ENCODE measurements around the gene FOXP1.

DNA sequence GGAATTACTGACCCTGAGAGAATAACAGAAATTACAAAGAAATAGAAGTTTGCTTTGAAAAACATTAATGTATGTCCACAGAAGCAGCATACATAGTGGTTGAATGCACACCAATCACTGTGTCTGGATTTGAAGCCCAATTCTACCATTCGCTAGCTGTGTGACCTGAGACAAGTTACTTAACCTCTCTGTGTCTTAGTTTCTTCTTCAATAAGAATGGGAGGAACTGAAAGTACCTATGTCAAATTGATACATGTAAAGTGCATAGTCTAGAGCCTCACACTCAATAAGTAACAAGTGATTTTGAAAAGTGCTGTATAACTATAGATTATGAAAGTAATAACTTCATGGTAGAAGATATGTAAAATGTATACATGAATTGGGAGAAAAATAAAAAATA, 457.8 kb downstream of the FOXP1 start:
- no peak for TF ChIP-seq EZH2 (IDR thresholded peaks at IDR 0.05; ENCODE audit: insufficient read depth, low read length)
- TF ChIP-seq, protein P1, sequence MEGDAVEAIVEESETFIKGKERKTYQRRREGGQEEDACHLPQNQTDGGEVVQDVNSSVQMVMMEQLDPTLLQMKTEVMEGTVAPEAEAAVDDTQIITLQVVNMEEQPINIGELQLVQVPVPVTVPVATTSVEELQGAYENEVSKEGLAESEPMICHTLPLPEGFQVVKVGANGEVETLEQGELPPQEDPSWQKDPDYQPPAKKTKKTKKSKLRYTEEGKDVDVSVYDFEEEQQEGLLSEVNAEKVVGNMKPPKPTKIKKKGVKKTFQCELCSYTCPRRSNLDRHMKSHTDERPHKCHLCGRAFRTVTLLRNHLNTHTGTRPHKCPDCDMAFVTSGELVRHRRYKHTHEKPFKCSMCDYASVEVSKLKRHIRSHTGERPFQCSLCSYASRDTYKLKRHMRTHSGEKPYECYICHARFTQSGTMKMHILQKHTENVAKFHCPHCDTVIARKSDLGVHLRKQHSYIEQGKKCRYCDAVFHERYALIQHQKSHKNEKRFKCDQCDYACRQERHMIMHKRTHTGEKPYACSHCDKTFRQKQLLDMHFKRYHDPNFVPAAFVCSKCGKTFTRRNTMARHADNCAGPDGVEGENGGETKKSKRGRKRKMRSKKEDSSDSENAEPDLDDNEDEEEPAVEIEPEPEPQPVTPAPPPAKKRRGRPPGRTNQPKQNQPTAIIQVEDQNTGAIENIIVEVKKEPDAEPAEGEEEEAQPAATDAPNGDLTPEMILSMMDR (IDR thresholded peaks at IDR 0.05; ENCODE audit: insufficient read depth, low read depth, low read length) = no peak

All from astrocyte (in vitro differentiated cells and primary cell).